ENCODE measurements around the gene GPR15. TPM values are rescaled to one million over a fixed set of nuclear protein-coding genes. Genes with fewer than 3 reads are reported as not detected.

The GPR15 gene
- total RNA-seq, 1 experiment from 2014 or later, result not detected

DNA sequence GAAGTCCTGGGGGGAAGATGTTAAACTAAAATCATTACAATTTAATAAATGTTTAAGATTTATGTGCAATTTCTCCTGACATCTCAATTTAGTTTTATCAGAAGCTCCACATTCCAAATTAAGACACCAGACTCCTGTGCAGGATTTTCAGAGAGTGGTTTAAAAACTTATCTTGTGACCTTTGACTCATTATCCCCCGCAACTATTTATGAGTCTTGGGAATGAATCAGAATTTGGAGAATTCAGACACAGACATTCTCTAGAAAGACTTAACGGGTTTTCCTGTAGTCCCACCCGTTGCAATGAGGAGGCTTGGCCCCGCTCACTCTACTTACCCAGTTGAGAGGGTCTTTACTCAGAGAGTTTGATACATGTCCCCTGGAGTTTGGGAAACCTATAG, 27.2 kb upstream of the GPR15 start (continued):
- TF ChIP-seq ATF2 (CRISPR knock-in tag; IDR thresholded peaks at IDR 0.05; ENCODE audit: borderline replicate concordance, low read depth), result no peak

GRCh38 chr3:98508582-98508981, 23.2 kb upstream of the GPR15 start:
- Mint-ChIP-seq H3K27ac (no peak overlapping the region), H3K4me1 (peaks cover 5% of the 10 kb centered on the region; the same call in 1 of the 2 replicates), H3K36me3 (0 out of 2 replicates have a peak, but pooled peaks cover 5% of the 10 kb centered on the region), H3K9me3 (peaks cover 8% of the 10 kb centered on the region; the same call in 1 of the 2 replicates), H3K27me3 (ENCODE audit: low read depth) (no peaks in the 10 kb centered on the region), H3K4me3 (no peak overlapping the region)
- DNase-seq (ENCODE audit: low spot score), result no peak
- ATAC-seq, result no peak
- POLR2A ChIA-PET, result no interaction called here
- CTCF ChIA-PET, result interaction anchor here (1.3 kb wide), 1 partner anchor 104 kb away, joined by 3 read pairs; no protein-coding TSS in a partner anchor
- TF ChIP-seq EMX1 (CRISPR knock-in tag; IDR thresholded peaks at IDR 0.05) (no peak), NR3C1 (CRISPR knock-in tag; conservative IDR thresholded peaks at IDR 0.05; ENCODE audit: low read depth) (no peak), HMGXB4 (CRISPR knock-in tag; IDR thresholded peaks at IDR 0.05) (no peak), FOXP4 (CRISPR knock-in tag; IDR thresholded peaks at IDR 0.05) (no peak), RORB (CRISPR knock-in tag; IDR thresholded peaks at IDR 0.05) (no peak)
- TF ChIP-seq, protein P1, sequence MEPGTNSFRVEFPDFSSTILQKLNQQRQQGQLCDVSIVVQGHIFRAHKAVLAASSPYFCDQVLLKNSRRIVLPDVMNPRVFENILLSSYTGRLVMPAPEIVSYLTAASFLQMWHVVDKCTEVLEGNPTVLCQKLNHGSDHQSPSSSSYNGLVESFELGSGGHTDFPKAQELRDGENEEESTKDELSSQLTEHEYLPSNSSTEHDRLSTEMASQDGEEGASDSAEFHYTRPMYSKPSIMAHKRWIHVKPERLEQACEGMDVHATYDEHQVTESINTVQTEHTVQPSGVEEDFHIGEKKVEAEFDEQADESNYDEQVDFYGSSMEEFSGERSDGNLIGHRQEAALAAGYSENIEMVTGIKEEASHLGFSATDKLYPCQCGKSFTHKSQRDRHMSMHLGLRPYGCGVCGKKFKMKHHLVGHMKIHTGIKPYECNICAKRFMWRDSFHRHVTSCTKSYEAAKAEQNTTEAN (CRISPR knock-in tag; IDR thresholded peaks at IDR 0.05), result no peak

- no peaks in the 10 kb centered on the region for H3K9me3 Mint-ChIP-seq
- TF ChIP-seq, protein P2, sequence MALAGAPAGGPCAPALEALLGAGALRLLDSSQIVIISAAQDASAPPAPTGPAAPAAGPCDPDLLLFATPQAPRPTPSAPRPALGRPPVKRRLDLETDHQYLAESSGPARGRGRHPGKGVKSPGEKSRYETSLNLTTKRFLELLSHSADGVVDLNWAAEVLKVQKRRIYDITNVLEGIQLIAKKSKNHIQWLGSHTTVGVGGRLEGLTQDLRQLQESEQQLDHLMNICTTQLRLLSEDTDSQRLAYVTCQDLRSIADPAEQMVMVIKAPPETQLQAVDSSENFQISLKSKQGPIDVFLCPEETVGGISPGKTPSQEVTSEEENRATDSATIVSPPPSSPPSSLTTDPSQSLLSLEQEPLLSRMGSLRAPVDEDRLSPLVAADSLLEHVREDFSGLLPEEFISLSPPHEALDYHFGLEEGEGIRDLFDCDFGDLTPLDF (CRISPR knock-in tag; IDR thresholded peaks at IDR 0.05), result no peak
- TF ChIP-seq, protein P3, sequence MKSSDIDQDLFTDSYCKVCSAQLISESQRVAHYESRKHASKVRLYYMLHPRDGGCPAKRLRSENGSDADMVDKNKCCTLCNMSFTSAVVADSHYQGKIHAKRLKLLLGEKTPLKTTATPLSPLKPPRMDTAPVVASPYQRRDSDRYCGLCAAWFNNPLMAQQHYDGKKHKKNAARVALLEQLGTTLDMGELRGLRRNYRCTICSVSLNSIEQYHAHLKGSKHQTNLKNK (CRISPR knock-in tag; IDR thresholded peaks at IDR 0.05), result no peak
- TF ChIP-seq NFYB (CRISPR knock-in tag; conservative IDR thresholded peaks at IDR 0.05; ENCODE audit: low read depth), result no peak
- no peak for TF ChIP-seq NR1H2 (CRISPR knock-in tag; IDR thresholded peaks at IDR 0.05)
- TF ChIP-seq, protein P4, sequence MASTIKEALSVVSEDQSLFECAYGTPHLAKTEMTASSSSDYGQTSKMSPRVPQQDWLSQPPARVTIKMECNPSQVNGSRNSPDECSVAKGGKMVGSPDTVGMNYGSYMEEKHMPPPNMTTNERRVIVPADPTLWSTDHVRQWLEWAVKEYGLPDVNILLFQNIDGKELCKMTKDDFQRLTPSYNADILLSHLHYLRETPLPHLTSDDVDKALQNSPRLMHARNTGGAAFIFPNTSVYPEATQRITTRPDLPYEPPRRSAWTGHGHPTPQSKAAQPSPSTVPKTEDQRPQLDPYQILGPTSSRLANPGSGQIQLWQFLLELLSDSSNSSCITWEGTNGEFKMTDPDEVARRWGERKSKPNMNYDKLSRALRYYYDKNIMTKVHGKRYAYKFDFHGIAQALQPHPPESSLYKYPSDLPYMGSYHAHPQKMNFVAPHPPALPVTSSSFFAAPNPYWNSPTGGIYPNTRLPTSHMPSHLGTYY (CRISPR knock-in tag; IDR thresholded peaks at IDR 0.05), result no peak
- no peak for TF ChIP-seq OVOL2 (CRISPR knock-in tag; IDR thresholded peaks at IDR 0.05; ENCODE audit: borderline replicate concordance)
- DNase-seq (ENCODE audit: low spot score), result no peak
- peaks cover 19% of the 10 kb centered on the region for H3K36me3 Mint-ChIP-seq
- ChIA-PET CTCF (no interaction called here), POLR2A (no interaction called here)
- no peak for ATAC-seq
- no peak overlapping the region for H3K4me3 Mint-ChIP-seq
- no peaks in the 10 kb centered on the region for H3K27me3 Mint-ChIP-seq (ENCODE audit: low read depth)
- peaks cover 13% of the 10 kb centered on the region for H3K4me1 Mint-ChIP-seq
- no peak overlapping the region for H3K27ac Mint-ChIP-seq
These were observed 19.2 kb upstream of the GPR15 start for GRCh38 chr3:98512576-98512975.

All from WTC11 (cell line).